ENCODE measurements around the gene ECE2.

ECE2 gene

GRCh38 chr3:184236033-184236410 lies 39.8 kb upstream of the ECE2 start:
- no peak for TF ChIP-seq GATA3 (IDR thresholded peaks at IDR 0.05; ENCODE audit: low read depth, low read length)
- no peak for TF ChIP-seq GATA2 (IDR thresholded peaks at IDR 0.05; ENCODE audit: low read depth, low read length)

- no peak for TF ChIP-seq GATA3 (IDR thresholded peaks at IDR 0.05; ENCODE audit: low read depth, low read length)
- TF ChIP-seq GATA2 (IDR thresholded peaks at IDR 0.05; ENCODE audit: low read depth, low read length) = no peak
These were observed 39.2 kb upstream of the ECE2 start for GRCh38 chr3:184236636-184237035.

- TF ChIP-seq GATA2 (IDR thresholded peaks at IDR 0.05; ENCODE audit: low read depth, low read length) (no peak), GATA3 (IDR thresholded peaks at IDR 0.05; ENCODE audit: low read depth, low read length) (no peak)
These were observed 38.6 kb upstream of the ECE2 start for GRCh38 chr3:184237211-184237610.

DNA sequence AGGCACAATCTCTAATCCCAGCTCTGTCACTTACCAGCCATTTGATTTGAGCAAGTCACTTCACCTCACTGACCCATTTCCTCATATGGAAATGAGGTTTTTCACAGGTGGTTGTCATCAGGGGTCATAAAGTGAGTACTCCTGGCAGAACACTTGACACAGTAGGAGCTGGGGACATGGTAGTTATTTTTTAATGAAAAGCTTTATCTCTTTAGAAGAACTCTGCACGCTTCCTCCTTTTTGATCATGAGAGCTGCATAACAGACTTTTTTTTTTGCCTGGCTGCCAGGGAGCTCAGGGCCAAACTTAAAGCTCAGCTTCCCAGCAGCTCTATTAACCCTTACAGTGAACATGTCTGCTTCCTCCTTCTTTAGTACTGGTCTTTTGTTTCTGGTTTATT lies 38.0 kb upstream of the ECE2 start:
- no peak for TF ChIP-seq GATA2 (IDR thresholded peaks at IDR 0.05; ENCODE audit: low read depth, low read length)
- TF ChIP-seq GATA3 (IDR thresholded peaks at IDR 0.05; ENCODE audit: low read depth, low read length) = no peak

- TF ChIP-seq GATA2 (IDR thresholded peaks at IDR 0.05; ENCODE audit: low read depth, low read length) (no peak), GATA3 (IDR thresholded peaks at IDR 0.05; ENCODE audit: low read depth, low read length) (no peak)
These were observed 37.5 kb upstream of the ECE2 start for GRCh38 chr3:184238246-184238818.

DNA sequence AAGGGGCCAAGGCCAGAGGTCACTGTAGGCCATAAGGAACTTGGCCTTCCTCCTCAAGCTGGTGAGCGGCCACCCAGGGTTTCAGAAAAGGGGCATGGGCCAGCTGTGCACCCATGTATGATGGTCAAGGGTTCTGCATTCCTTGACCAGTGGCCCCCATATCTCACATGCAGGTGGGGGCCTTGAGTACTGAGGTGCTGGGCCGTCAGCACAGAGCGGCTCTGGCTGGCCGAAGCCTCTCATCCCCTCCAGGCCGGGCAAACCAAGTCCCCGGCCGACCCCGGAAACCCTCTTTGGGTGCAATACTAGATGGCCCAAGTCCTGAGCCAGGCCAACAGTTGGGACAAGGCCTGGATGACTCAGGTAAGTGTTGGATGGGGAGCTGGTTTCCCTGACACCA lies 36.6 kb upstream of the ECE2 start:
- no peak for TF ChIP-seq GATA2 (IDR thresholded peaks at IDR 0.05; ENCODE audit: low read depth, low read length)
- no peak for TF ChIP-seq GATA3 (IDR thresholded peaks at IDR 0.05; ENCODE audit: low read depth, low read length)

DNA sequence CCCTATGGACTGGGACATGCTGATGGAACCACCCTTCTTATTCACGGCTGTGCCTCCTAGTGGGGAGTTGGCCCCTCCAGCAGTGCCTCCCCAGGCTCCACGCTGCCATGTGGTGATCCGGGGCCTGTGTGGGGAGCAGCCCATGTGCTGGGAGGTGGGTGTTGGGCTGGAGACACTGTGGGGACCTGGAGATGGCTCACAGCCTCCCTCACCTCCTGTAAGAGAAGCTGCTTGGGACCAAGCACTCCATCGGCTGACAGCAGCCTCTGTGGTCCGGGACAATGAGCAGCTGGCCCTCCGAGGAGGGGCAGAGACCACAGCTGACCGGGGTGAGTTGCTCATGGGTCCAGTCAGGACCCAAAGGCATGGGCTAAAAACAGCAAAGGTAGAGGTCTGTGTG lies 36.1 kb upstream of the ECE2 start:
- TF ChIP-seq GATA3 (IDR thresholded peaks at IDR 0.05; ENCODE audit: low read depth, low read length) (no peak), GATA2 (IDR thresholded peaks at IDR 0.05; ENCODE audit: low read depth, low read length) (no peak)

DNA sequence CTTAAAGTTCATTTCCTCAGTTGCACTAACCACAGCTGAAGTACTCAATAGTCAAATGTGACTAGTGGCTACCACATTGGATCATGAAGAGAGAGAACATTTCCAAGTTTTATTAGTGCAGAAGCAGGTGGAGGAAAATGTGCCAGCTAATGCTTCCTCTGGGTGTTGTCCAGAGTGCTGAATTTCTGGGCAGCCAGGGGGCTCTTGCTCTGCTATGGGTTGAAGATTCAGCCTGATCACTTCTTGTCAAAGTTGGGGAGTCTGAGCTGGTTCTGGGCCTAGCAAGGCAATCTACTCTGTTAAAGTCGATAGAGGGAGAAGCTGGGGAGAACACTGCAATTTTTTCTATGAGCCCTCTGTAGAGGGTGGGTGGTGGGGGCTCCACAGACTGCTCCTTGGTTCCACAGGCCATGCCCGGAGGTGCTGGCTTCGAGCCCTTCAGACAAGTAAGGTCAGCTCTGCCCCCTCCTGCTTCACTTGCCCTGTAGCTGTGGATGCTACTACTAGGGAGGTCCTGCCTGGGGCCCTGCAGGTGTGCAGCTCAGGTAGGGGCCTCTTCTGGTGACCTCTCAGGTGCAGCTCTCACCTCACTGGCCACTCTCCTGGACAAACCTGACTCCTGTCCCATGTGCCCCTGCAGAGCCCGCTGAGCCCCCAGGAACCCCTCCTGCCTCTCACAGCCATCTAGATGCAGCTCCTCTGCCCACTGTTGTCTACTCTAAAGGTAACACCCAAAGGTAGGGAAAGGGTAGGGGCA lies 35.3 kb upstream of the ECE2 start:
- TF ChIP-seq GATA3 (IDR thresholded peaks at IDR 0.05; ENCODE audit: low read depth, low read length) = no peak
- no peak for TF ChIP-seq GATA2 (IDR thresholded peaks at IDR 0.05; ENCODE audit: low read depth, low read length)

GRCh38 chr3:184241141-184241446 lies 34.7 kb upstream of the ECE2 start:
- TF ChIP-seq GATA2 (IDR thresholded peaks at IDR 0.05; ENCODE audit: low read depth, low read length) = no peak
- TF ChIP-seq GATA3 (IDR thresholded peaks at IDR 0.05; ENCODE audit: low read depth, low read length) = no peak

DNA sequence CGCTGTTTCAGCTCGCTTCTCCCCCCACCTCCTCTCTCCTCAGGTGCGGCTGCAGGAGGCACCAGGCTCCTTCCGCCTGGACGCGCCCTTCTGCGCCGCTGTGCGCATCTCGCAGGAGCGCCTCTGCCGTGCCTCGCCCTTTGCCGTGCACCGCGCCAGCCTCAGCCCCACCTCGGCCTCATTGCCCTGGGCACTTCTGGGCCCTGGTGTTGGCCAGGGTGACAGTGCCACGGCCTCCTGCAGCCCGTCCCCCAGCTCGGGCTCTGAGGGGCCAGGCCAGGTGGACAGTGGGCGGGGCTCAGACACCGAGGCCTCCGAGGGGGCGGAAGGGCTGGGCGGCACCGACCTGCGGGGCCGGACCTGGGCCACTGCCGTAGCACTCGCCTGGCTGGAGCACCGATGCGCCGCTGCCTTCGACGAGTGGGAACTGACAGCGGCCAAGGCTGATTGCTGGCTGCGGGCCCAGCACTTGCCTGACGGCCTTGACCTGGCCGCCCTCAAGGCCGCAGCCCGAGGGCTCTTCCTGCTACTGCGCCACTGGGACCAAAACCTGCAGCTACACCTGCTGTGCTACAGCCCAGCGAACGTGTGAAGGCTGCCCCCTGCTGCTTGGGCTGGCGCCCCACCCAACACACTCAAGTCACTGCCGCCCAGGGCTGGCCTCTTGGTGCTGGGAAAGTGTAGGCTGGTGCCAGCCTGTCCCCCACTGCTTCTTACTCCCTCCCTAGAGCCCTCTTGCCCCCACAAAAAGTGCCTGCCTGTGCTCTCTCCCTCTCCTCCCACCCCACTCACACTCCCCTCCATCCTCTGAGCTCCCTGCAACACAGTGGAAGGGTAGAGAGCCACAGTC lies 34.1 kb upstream of the ECE2 start:
- TF ChIP-seq GATA2 (IDR thresholded peaks at IDR 0.05; ENCODE audit: low read depth, low read length) (no peak), GATA3 (IDR thresholded peaks at IDR 0.05; ENCODE audit: low read depth, low read length) (no peak)

DNA sequence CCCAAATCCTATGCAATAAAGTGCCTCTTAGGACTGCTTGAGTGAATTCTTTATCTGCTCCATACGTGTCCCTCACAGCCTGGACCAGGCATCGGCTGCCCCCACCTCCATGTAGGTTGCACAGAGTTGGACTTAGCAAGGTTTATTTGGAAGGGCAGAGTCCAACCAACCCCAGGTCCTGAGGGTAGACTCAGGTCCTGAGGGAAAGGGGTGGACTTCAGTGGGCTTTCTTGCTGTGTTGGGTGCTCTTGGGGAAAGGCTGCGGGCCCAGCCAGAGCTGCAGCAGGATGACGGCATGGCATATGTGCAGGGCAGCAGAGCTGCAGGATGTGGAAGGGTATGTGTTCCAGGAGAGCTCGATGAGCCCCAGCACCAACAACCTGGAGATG lies 33.5 kb upstream of the ECE2 start:
- no peak for TF ChIP-seq GATA3 (IDR thresholded peaks at IDR 0.05; ENCODE audit: low read depth, low read length)
- no peak for TF ChIP-seq GATA2 (IDR thresholded peaks at IDR 0.05; ENCODE audit: low read depth, low read length)

GRCh38 chr3:184248454-184249411 lies 27.1 kb upstream of the ECE2 start, which contains the start of gene ALG3:
ALG3 (minus strand) TSS chr3:184248962; CDS start chr3:184248940, 22 bp downstream.
- TF ChIP-seq GATA2 (IDR thresholded peaks at IDR 0.05; ENCODE audit: low read depth, low read length) = 0 out of 2 replicates have a peak, but pooled peaks have one; percentile 16
- TF ChIP-seq GATA3 (IDR thresholded peaks at IDR 0.05; ENCODE audit: low read depth, low read length) = no peak

- TF ChIP-seq GATA3 (IDR thresholded peaks at IDR 0.05; ENCODE audit: low read depth, low read length) (no peak), GATA2 (IDR thresholded peaks at IDR 0.05; ENCODE audit: low read depth, low read length) (no peak)
These were observed 26.2 kb upstream of the ECE2 start, which contains the start of gene EEF1AKMT4 for GRCh38 chr3:184249412-184250166. EEF1AKMT4 (plus strand) TSS chr3:184249672; CDS start chr3:184249695, 23 bp downstream.

All from SH-SY5Y (cell line).